OCI-LY1 (cell line): ENCODE data around the gene DCUN1D2.

ENCODE experiments used
- CTCF ChIP-seq: fragments of 200-600 bp; sonication (generic), shearing (Covaris generic); IDR thresholded peaks from 2 replicates; pipeline ENCODE4 v1.5.1; 2017; ENCODE audit warnings: mild to moderate bottlenecking, antibody characterized with exemption, low read length, moderate library complexity, mixed read lengths
- EZH2 ChIP-seq: fragments of 200-600 bp; sonication (generic), shearing (Covaris generic); IDR thresholded peaks from 2 replicates; pipeline ENCODE4 v1.8.0; 2017; ENCODE audit warnings: borderline replicate concordance, mixed run types, mild to moderate bottlenecking, antibody characterized with exemption, low read length, moderate library complexity, mixed read lengths

DNA sequence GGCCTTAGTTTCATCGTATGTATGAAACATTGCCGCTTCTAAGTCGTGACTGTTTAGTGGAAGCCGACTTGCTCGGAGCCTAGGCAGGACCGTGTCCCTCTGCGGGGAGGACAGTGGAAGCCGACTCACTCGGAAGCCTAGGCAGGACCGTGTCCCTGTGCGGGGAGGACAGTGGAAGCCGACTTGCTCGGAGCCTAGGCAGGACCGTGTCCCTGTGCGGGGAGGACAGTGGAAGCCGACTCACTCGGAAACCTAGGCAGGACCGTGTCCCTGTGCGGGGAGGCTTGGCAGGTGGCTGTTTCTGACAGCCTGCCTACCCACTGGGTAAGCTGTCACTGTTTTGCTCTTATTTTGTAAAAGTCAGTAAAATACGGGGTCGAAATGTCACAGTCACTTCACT is 20.4 kb upstream of the DCUN1D2 start:
- TF ChIP-seq CTCF (no peak), EZH2 (no peak)
